ENCODE results near the gene NUP210L. TPM values are rescaled to one million over a fixed set of nuclear protein-coding genes. Genes with fewer than 3 reads are reported as not detected.

NUP210L gene
- total and polyA plus RNA-seq, 9 of the 15 experiments (the other 6 are each of a cell fraction or from before 2014, with no cell fraction given), result 0.01 to 0.04 TPM; not detected in 7

GRCh38 chr1:154157520-154158306 is 2.8 kb upstream of the NUP210L start (continued):
- TF ChIP-seq MEF2A (IDR thresholded peaks at IDR 0.05; ENCODE audit: control insufficient read depth, low read depth, low read length), result peak; percentile 54; the same call in 1 of the 2 replicates
- TF ChIP-seq ZNF41 (CRISPR knock-in tag; conservative IDR thresholded peaks at IDR 0.05), result no peak
- TF ChIP-seq MXI1 (IDR thresholded peaks at IDR 0.05; ENCODE audit: low read depth, low read length), result no peak
- TF ChIP-seq CREBBP (IDR thresholded peaks at IDR 0.05; ENCODE audit: low read depth, low read length), result no peak
- no peak for TF ChIP-seq TFE3 (CRISPR knock-in tag; IDR thresholded peaks at IDR 0.05)
- no peak for TF ChIP-seq CHD4 (IDR thresholded peaks at IDR 0.05; ENCODE audit: insufficient read depth, insufficient replicate concordance, low read depth, low read length, poor library complexity, severe bottlenecking)
- no peak for TF ChIP-seq FOXO4 (CRISPR knock-in tag; IDR thresholded peaks at IDR 0.05)
- peak; percentile 50; the same call in 1 of the 2 replicates for TF ChIP-seq PML (IDR thresholded peaks at IDR 0.05; ENCODE audit: low read length)
- peak in 1 of 2 experiments; percentile 84; a peak in 1 of 4 replicates for TF ChIP-seq RCOR1 (IDR thresholded peaks at IDR 0.05; ENCODE audit: borderline replicate concordance in 1 of 2, low read depth in 2 of 2, low read length in 2 of 2)
- TF ChIP-seq ETV1 (tag; conservative IDR thresholded peaks at IDR 0.05; ENCODE audit: low read depth), result peak; percentile 99
- TF ChIP-seq ZBTB11 (CRISPR knock-in tag; IDR thresholded peaks at IDR 0.05), result peak in 1 of 3 experiments; percentile 68; a peak in 1 of 6 replicates
- no peak for TF ChIP-seq GTF2F1 (IDR thresholded peaks at IDR 0.05; ENCODE audit: low read depth, low read length)
- no peak for TF ChIP-seq THAP12 (CRISPR knock-in tag; IDR thresholded peaks at IDR 0.05)
- peak; percentile 29; the same call in 1 of the 2 replicates for TF ChIP-seq MTA2 (IDR thresholded peaks at IDR 0.05; ENCODE audit: low read depth)
- TF ChIP-seq KAT2B (IDR thresholded peaks at IDR 0.05; ENCODE audit: low read depth, low read length), result no peak
- TF ChIP-seq ZNF699 (CRISPR knock-in tag; IDR thresholded peaks at IDR 0.05; ENCODE audit: insufficient replicate concordance), result no peak
- no peak for TF ChIP-seq WHSC1 (IDR thresholded peaks at IDR 0.05; ENCODE audit: low read length)
- 0 out of 2 replicates have a peak, but pooled peaks have one; percentile 9 for TF ChIP-seq ZNF24 (IDR thresholded peaks at IDR 0.05)

Measured in K562 (cell line).